Measurements from ENCODE around the gene TCTN1.
"Not testable (repeated sequence)": the region's sequence is repeated elsewhere in the genome, so short reads cannot be mapped to it uniquely, and the experiment has no call there.

GRCh38 chr12:110570798-110571197, 43.1 kb upstream of the TCTN1 start:
- TF ChIP-seq POLR2A (IDR thresholded peaks at IDR 0.05); POLR2AphosphoS5 (IDR thresholded peaks at IDR 0.05); EP300 (IDR thresholded peaks at IDR 0.05; ENCODE audit: low read depth): not testable (repeated sequence)
- TF ChIP-seq, protein P1, sequence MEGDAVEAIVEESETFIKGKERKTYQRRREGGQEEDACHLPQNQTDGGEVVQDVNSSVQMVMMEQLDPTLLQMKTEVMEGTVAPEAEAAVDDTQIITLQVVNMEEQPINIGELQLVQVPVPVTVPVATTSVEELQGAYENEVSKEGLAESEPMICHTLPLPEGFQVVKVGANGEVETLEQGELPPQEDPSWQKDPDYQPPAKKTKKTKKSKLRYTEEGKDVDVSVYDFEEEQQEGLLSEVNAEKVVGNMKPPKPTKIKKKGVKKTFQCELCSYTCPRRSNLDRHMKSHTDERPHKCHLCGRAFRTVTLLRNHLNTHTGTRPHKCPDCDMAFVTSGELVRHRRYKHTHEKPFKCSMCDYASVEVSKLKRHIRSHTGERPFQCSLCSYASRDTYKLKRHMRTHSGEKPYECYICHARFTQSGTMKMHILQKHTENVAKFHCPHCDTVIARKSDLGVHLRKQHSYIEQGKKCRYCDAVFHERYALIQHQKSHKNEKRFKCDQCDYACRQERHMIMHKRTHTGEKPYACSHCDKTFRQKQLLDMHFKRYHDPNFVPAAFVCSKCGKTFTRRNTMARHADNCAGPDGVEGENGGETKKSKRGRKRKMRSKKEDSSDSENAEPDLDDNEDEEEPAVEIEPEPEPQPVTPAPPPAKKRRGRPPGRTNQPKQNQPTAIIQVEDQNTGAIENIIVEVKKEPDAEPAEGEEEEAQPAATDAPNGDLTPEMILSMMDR (IDR thresholded peaks at IDR 0.05), result not testable (repeated sequence)
